IMR-90 (cell line): ENCODE data around the gene DIP2C. TPM values are rescaled to one million over a fixed set of nuclear protein-coding genes. Genes with fewer than 3 reads are reported as not detected.
A peak's percentile ranks its signal among the peaks of the same experiment; 100 is the strongest.

Experiments
- ATAC-seq: fragments of 200-7000 bp; cut with Tn5 transposase; 2 replicates; pipeline ENCODE4 v1.9.1; 2020; ENCODE audit warnings: low read depth, mild to moderate bottlenecking, moderate library complexity
- BruUV-seq: library from RNA; stranded (reverse); fragments of 400-500 nt; replicated peaks from 2 replicates; lab custom pipeline; 2021; lab: Mats Ljungman, UMichigan
- CTCF ChIA-PET: fragments of 300-600 bp; formaldehyde crosslinking; extraction: SDS; loops from one replicate; lab custom pipeline; 2021; ENCODE audit warnings: antibody characterized with exemption; lab: Yijun Ruan, JAX
- POLR2A ChIA-PET: fragments of 300-600 bp; sonication (Branson Sonifier 250); formaldehyde crosslinking; loops from one replicate; lab custom pipeline; 2022; ENCODE audit warnings: antibody characterized with exemption; ENCODE audit not compliant: unreplicated experiment; lab: Charles Lee
- DNase-seq: peaks from one replicate; pipeline ENCODE4 v3.0.0; 2013
- H2AFZ ChIP-seq: replicated peaks from 2 replicates; pipeline ENCODE3; 2013; ENCODE audit warnings: low read length, mild to moderate bottlenecking; ENCODE audit not compliant: poor library complexity
- H2AK5ac ChIP-seq: 2 replicates; pipeline ENCODE4 v1.6.1; 2013; ENCODE audit warnings: low read depth, low read length, inconsistent platforms
- H2AK9ac ChIP-seq: replicated peaks from 2 replicates; pipeline ENCODE3; 2013; ENCODE audit warnings: mild to moderate bottlenecking, low read depth, low read length, moderate library complexity; ENCODE audit not compliant: poor library complexity
- H2BK120ac ChIP-seq: 2 replicates; pipeline ENCODE4 v1.6.1; 2013; ENCODE audit warnings: low read depth, low read length, inconsistent platforms
- H2BK15ac ChIP-seq: 3 replicates; pipeline ENCODE4 v1.6.1; 2013; ENCODE audit warnings: low read depth, low read length, inconsistent platforms
- H2BK20ac ChIP-seq: 2 replicates; pipeline ENCODE4 v1.6.1; 2013; ENCODE audit warnings: low read depth, mild to moderate bottlenecking, inconsistent platforms, low read length, moderate library complexity
- H2BK5ac ChIP-seq: 2 replicates; pipeline ENCODE4 v1.6.1; 2013; ENCODE audit warnings: mild to moderate bottlenecking, low read depth, low read length, inconsistent platforms; ENCODE audit not compliant: poor library complexity, severe bottlenecking
- H3K14ac ChIP-seq: replicated peaks from 2 replicates; pipeline ENCODE4 v1.6.1; 2013; ENCODE audit warnings: low read depth, low read length, inconsistent platforms
- H3K18ac ChIP-seq: 2 replicates; pipeline ENCODE4 v1.6.1; 2013; ENCODE audit warnings: low read depth, low read length, control low read depth
- H3K23ac ChIP-seq: 2 replicates; pipeline ENCODE4 v1.6.1; 2013; ENCODE audit warnings: low read depth, low read length, inconsistent platforms
- H3K27ac ChIP-seq: 2 replicates; pipeline ENCODE4 v1.5.1; 2013; ENCODE audit warnings: mild to moderate bottlenecking, control low read depth, low read length; ENCODE audit not compliant: insufficient read depth
- H3K27me3 ChIP-seq: 2 replicates; pipeline ENCODE4 v1.6.1; 2013; ENCODE audit warnings: low read length; ENCODE audit not compliant: control insufficient read depth, insufficient read depth
- H3K36me3 ChIP-seq: 2 replicates; pipeline ENCODE4 v1.6.1; 2013; ENCODE audit warnings: low read length, mixed read lengths; ENCODE audit not compliant: control insufficient read depth, insufficient read depth
- H3K4ac ChIP-seq: 2 replicates; pipeline ENCODE4 v1.6.1; 2013; ENCODE audit warnings: low read depth, low read length, inconsistent platforms
- H3K4me1 ChIP-seq: 2 replicates; pipeline ENCODE4 v1.6.1; 2013; ENCODE audit warnings: low read length, mixed read lengths; ENCODE audit not compliant: control insufficient read depth, insufficient read depth
- H3K4me2 ChIP-seq: 2 replicates; pipeline ENCODE4 v1.6.1; 2013; ENCODE audit warnings: low read depth, mild to moderate bottlenecking, control low read depth, low read length, moderate library complexity
- H3K4me3 ChIP-seq: 2 replicates; pipeline ENCODE4 v1.5.1; 2013; ENCODE audit warnings: low read depth, mild to moderate bottlenecking, control low read depth, low read length, moderate library complexity; ENCODE audit not compliant: insufficient read depth
- H3K56ac ChIP-seq: 2 replicates; pipeline ENCODE4 v1.6.1; 2013; ENCODE audit warnings: low read length, inconsistent platforms; ENCODE audit not compliant: insufficient read depth; ENCODE audit errors: extremely low read depth
- H3K79me1 ChIP-seq, 2 experiments: 2 replicates each; pipeline ENCODE4 v1.6.1; 2013; ENCODE audit warnings: low read length in 2 of 2, inconsistent platforms in 1 of 2, low read depth in 1 of 2
- H3K9ac ChIP-seq: 2 replicates; pipeline ENCODE4 v1.6.1; 2013; ENCODE audit warnings: low read depth, low read length, control low read depth
- H3K9me1 ChIP-seq: 2 replicates; pipeline ENCODE4 v1.6.1; 2013; ENCODE audit warnings: low read length, inconsistent platforms; ENCODE audit not compliant: insufficient read depth
- H3K9me3 ChIP-seq: 2 replicates; pipeline ENCODE4 v1.6.1; 2013; ENCODE audit warnings: low read length; ENCODE audit not compliant: control insufficient read depth, insufficient read depth
- H4K20me1 ChIP-seq: 2 replicates; pipeline ENCODE4 v1.6.1; 2013; ENCODE audit warnings: low read length, inconsistent platforms; ENCODE audit not compliant: insufficient read depth
- H4K5ac ChIP-seq: 2 replicates; pipeline ENCODE4 v1.6.1; 2013; ENCODE audit warnings: mild to moderate bottlenecking, low read depth, low read length, control low read depth
- H4K8ac ChIP-seq, 2 experiments: 2 replicates each; pipeline ENCODE4 v1.6.1; 2013; ENCODE audit warnings: low read depth in 2 of 2, low read length in 2 of 2, control low read depth in 1 of 2, inconsistent platforms in 1 of 2
- H4K91ac ChIP-seq: 2 replicates; pipeline ENCODE4 v1.6.1; 2013; ENCODE audit warnings: low read depth, low read length, inconsistent platforms; ENCODE audit not compliant: insufficient read depth
- MAFK ChIP-seq: IDR thresholded peaks from 2 replicates; pipeline ENCODE4 v1.6.1; 2012; ENCODE audit warnings: low read depth, low read length, improper control_type of control experiment
- MAZ ChIP-seq: IDR thresholded peaks from 2 replicates; pipeline ENCODE4 v1.6.1; 2012; ENCODE audit warnings: low read depth, mild to moderate bottlenecking, low read length, improper control_type of control experiment, moderate library complexity, borderline replicate concordance
- MXI1 ChIP-seq: IDR thresholded peaks from 2 replicates; pipeline ENCODE4 v1.6.1; 2012; ENCODE audit warnings: low read depth, mild to moderate bottlenecking, low read length, moderate library complexity, borderline replicate concordance
- NFE2L2 ChIP-seq: fragments of 150-350 bp; IDR thresholded peaks from 2 replicates; pipeline ENCODE4 v1.6.1; 2016; ENCODE audit warnings: low read depth, mild to moderate bottlenecking, low read length
- RAD21 ChIP-seq: IDR thresholded peaks from 2 replicates; pipeline ENCODE4 v1.6.1; 2012; ENCODE audit warnings: low read length, improper control_type of control experiment
- RFX5 ChIP-seq: IDR thresholded peaks from 2 replicates; pipeline ENCODE4 v1.8.0; 2012; ENCODE audit warnings: low read depth, mild to moderate bottlenecking, low read length, moderate library complexity
- WGBS, 2 experiments: methylation state at CpG; one replicate each; pipeline versions ENCODE4 v1.1.5 to v1.1.7; 2013; ENCODE audit warnings: missing lambda C conversion rate in 2 of 2; ENCODE audit not compliant: insufficient read length in 1 of 2; ENCODE audit errors: extremely low coverage in 2 of 2; 5-methylcytosine and 5-hydroxymethylcytosine counted together
- dilution Hi-C: fragments of 300-500 bp; cut with HindIII; formaldehyde crosslinking; loops from one replicate; pipeline ENCODE4 v1.14.3; 2018; ENCODE audit warnings: low sequenced_read_pairs; ENCODE audit not compliant: unreplicated experiment
- in situ Hi-C: fragments of 300-500 bp; cut with MboI; formaldehyde crosslinking; loops from 3 replicates; pipeline ENCODE4 v1.14.3; 2019; ENCODE audit warnings: low sequenced_read_pairs, inconsistent platforms, mixed read lengths
- intact Hi-C: fragments of 100-400 bp; cut with micrococcal nuclease; formaldehyde crosslinking; loops from 2 replicates; pipeline ENCODE4 v1.10.0; 2022
- polyA plus RNA-seq, 3 experiments: library from polyadenylated mRNA; depleted of rRNA; stranded (reverse); fragments of >200 nt; gene quantifications; 2 replicates each; pipeline ENCODE4 v1.2.3, GENCODE V29; 2012; ENCODE audit warnings: low replicate concordance in 1 of 3
- total RNA-seq: library from RNA; depleted of rRNA; stranded (reverse); fragments of >200 nt; gene quantifications from 2 replicates; pipeline ENCODE4 v1.2.3, GENCODE V29; 2012

Gene DIP2C
- total and polyA plus RNA-seq, 2 of the 4 experiments (the other 2 are of a cell fraction) = 8.6 to 17.3 TPM

DNA sequence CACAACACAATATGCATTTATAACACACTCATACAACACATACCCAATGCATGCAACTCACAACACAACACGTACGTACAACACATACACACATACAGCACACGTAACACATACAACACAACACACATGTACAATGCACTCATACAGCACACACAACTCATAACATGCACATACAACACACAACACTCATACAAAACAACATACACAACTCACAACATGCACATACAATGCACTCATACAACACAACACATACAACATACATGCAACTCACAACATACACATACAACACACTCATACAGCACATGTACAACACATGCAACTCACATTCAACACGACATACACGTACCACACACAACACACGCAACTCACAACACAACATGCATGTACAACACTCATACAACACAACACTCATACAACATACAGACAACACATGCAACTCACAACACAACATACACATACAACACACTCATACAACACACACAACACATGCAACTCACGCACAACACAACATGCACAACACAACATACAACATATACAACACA, 21.8 kb downstream of the DIP2C start:
- 98 to 100% methylated on average over 6 to 7 of the region's 7 CpGs for WGBS, 2 experiments
- intact Hi-C loops = no loop called here
- no peaks in the 10 kb centered on the region for H3K9me3 ChIP-seq

More for the DNA sequence above, 21.8 kb downstream of the DIP2C start:
- H4K5ac ChIP-seq = no peak overlapping the region
- peaks cover 87% of the 10 kb centered on the region for H4K20me1 ChIP-seq
- no peak overlapping the region for H3K9ac ChIP-seq
- no peak overlapping the region for H2AFZ ChIP-seq
- no peak overlapping the region for H2BK120ac ChIP-seq
- H3K56ac ChIP-seq = no peak overlapping the region
- BruUV-seq = no TSS peak
- H3K4me1 ChIP-seq = peaks cover 26% of the 10 kb centered on the region
- POLR2A ChIA-PET = no interaction called here
- no peak overlapping the region for H3K4ac ChIP-seq
- H3K14ac ChIP-seq = peak overlapping the region; percentile 29
- H2BK5ac ChIP-seq = peak overlapping the region; percentile 57
- H3K4me3 ChIP-seq = no peak overlapping the region
- DNase-seq = no peak
- H3K27ac ChIP-seq = no peak overlapping the region
- H2AK5ac ChIP-seq = peak overlapping the region; percentile 68; the same call in 1 of the 2 replicates
- peak overlapping the region; percentile 46; the same call in 1 of the 2 replicates for H3K23ac ChIP-seq
- no peak overlapping the region for H2BK15ac ChIP-seq
- H3K27me3 ChIP-seq = no peaks in the 10 kb centered on the region
- H4K91ac ChIP-seq = no peak overlapping the region
- H2BK20ac ChIP-seq = no peak overlapping the region
- peaks cover 33 to 79% of the 10 kb centered on the region in 2 experiments for H3K79me1 ChIP-seq
- dilution Hi-C loops = no loop called here
- TF ChIP-seq MAZ (no peak), MXI1 (no peak), RAD21 (no peak), RFX5 (no peak), MAFK (no peak), NFE2L2 (no peak)
- in situ Hi-C loops = no loop called here
- no peak overlapping the region for H3K18ac ChIP-seq
- no peaks in the 10 kb centered on the region for H3K36me3 ChIP-seq
- CTCF ChIA-PET = no interaction called here
- H3K9me1 ChIP-seq = peaks cover 16% of the 10 kb centered on the region
- H2AK9ac ChIP-seq = no peak overlapping the region
- no peak overlapping the region for H4K8ac ChIP-seq
- ATAC-seq = no peak
- no peak overlapping the region for H3K4me2 ChIP-seq
